A673 (cell line): Measurements from ENCODE around the gene ACY1.

ENCODE experiments used
- EZH2 ChIP-seq: fragments of 200-600 bp; sonication (generic); IDR thresholded peaks from 2 replicates; pipeline ENCODE4 v1.6.1; 2017; ENCODE audit warnings: borderline replicate concordance, low read depth, mild to moderate bottlenecking, mixed read lengths, antibody characterized with exemption, low read length; ENCODE audit not compliant: poor library complexity, severe bottlenecking
- TF ChIP-seq, protein P1 (sequence below): fragments of 300-800, 200-600 bp; sonication (generic); conservative IDR thresholded peaks from 2 replicates; pipeline ENCODE4 v1.5.1; 2017; ENCODE audit warnings: low read depth, mild to moderate bottlenecking, antibody characterized with exemption, low read length, moderate library complexity, mixed read lengths

- TF ChIP-seq, protein P1, sequence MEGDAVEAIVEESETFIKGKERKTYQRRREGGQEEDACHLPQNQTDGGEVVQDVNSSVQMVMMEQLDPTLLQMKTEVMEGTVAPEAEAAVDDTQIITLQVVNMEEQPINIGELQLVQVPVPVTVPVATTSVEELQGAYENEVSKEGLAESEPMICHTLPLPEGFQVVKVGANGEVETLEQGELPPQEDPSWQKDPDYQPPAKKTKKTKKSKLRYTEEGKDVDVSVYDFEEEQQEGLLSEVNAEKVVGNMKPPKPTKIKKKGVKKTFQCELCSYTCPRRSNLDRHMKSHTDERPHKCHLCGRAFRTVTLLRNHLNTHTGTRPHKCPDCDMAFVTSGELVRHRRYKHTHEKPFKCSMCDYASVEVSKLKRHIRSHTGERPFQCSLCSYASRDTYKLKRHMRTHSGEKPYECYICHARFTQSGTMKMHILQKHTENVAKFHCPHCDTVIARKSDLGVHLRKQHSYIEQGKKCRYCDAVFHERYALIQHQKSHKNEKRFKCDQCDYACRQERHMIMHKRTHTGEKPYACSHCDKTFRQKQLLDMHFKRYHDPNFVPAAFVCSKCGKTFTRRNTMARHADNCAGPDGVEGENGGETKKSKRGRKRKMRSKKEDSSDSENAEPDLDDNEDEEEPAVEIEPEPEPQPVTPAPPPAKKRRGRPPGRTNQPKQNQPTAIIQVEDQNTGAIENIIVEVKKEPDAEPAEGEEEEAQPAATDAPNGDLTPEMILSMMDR = no peak
- no peak for TF ChIP-seq EZH2
Observed at GRCh38 chr3:51957520-51958205, 25.7 kb upstream of the ACY1 start.
